Measurements from ENCODE around the gene TEP1.

The TEP1 gene

GRCh38 chr14:20379743-20380142 lies 33.6 kb downstream of the TEP1 start:
- TF ChIP-seq SIN3A (IDR thresholded peaks at IDR 0.05; ENCODE audit: borderline replicate concordance, insufficient read depth, low read length): no peak
- no peak for TF ChIP-seq REST (IDR thresholded peaks at IDR 0.05; ENCODE audit: insufficient read depth in 1 of 2, low read depth in 2 of 2, low read length in 2 of 2)
- TF ChIP-seq FOXP2 (optimal IDR thresholded peaks at IDR 0.05; ENCODE audit: borderline replicate concordance, extremely low read depth, extremely low read length, insufficient read depth): no peak
- no peak for TF ChIP-seq POLR2AphosphoS5 (IDR thresholded peaks at IDR 0.05; ENCODE audit: low read depth, low read length)
- TF ChIP-seq TAF1 (IDR thresholded peaks at IDR 0.05; ENCODE audit: borderline replicate concordance, insufficient read depth, low read length): no peak

- TF ChIP-seq TAF1 (IDR thresholded peaks at IDR 0.05; ENCODE audit: borderline replicate concordance, insufficient read depth, low read length) (no peak), POLR2AphosphoS5 (IDR thresholded peaks at IDR 0.05; ENCODE audit: low read depth, low read length) (no peak), SIN3A (IDR thresholded peaks at IDR 0.05; ENCODE audit: borderline replicate concordance, insufficient read depth, low read length) (no peak), FOXP2 (optimal IDR thresholded peaks at IDR 0.05; ENCODE audit: borderline replicate concordance, extremely low read depth, extremely low read length, insufficient read depth) (no peak), REST (IDR thresholded peaks at IDR 0.05; ENCODE audit: insufficient read depth in 1 of 2, low read depth in 2 of 2, low read length in 2 of 2) (no peak)
Observed at GRCh38 chr14:20377171-20377570, 36.1 kb downstream of the TEP1 start.

- TF ChIP-seq FOXP2 (optimal IDR thresholded peaks at IDR 0.05; ENCODE audit: borderline replicate concordance, extremely low read depth, extremely low read length, insufficient read depth): no peak
Observed at GRCh38 chr14:20376071-20376588, 37.2 kb downstream of the TEP1 start.

GRCh38 chr14:20375471-20375870 lies 37.8 kb downstream of the TEP1 start:
- TF ChIP-seq FOXP2 (optimal IDR thresholded peaks at IDR 0.05; ENCODE audit: borderline replicate concordance, extremely low read depth, extremely low read length, insufficient read depth): no peak
- TF ChIP-seq TAF1 (IDR thresholded peaks at IDR 0.05; ENCODE audit: borderline replicate concordance, insufficient read depth, low read length): no peak
- no peak for TF ChIP-seq REST (IDR thresholded peaks at IDR 0.05; ENCODE audit: insufficient read depth in 1 of 2, low read depth in 2 of 2, low read length in 2 of 2)
- TF ChIP-seq POLR2AphosphoS5 (IDR thresholded peaks at IDR 0.05; ENCODE audit: low read depth, low read length): no peak
- no peak for TF ChIP-seq SIN3A (IDR thresholded peaks at IDR 0.05; ENCODE audit: borderline replicate concordance, insufficient read depth, low read length)

- TF ChIP-seq FOXP2 (optimal IDR thresholded peaks at IDR 0.05; ENCODE audit: borderline replicate concordance, extremely low read depth, extremely low read length, insufficient read depth): no peak
- TF ChIP-seq TAF1 (IDR thresholded peaks at IDR 0.05; ENCODE audit: borderline replicate concordance, insufficient read depth, low read length): no peak
- TF ChIP-seq POLR2AphosphoS5 (IDR thresholded peaks at IDR 0.05; ENCODE audit: low read depth, low read length): no peak
- no peak for TF ChIP-seq SIN3A (IDR thresholded peaks at IDR 0.05; ENCODE audit: borderline replicate concordance, insufficient read depth, low read length)
- TF ChIP-seq REST (IDR thresholded peaks at IDR 0.05; ENCODE audit: insufficient read depth in 1 of 2, low read depth in 2 of 2, low read length in 2 of 2): no peak
Observed at GRCh38 chr14:20372796-20373195, 40.5 kb downstream of the TEP1 start.

All from PFSK-1 (cell line).